SIG-M5 treated with dmso at 0.1 percent for 504 hours (cell line): ENCODE data around the gene GRID2.
"Not testable (repeated sequence)": the region's sequence is repeated elsewhere in the genome, so short reads cannot be mapped to it uniquely, and the experiment has no call there.

Source experiments
- DNase-seq: peaks from one replicate; lab custom pipeline; 2025; ENCODE audit not compliant: unreplicated experiment; lab: John Stamatoyannopoulos, UW

Gene GRID2

DNA sequence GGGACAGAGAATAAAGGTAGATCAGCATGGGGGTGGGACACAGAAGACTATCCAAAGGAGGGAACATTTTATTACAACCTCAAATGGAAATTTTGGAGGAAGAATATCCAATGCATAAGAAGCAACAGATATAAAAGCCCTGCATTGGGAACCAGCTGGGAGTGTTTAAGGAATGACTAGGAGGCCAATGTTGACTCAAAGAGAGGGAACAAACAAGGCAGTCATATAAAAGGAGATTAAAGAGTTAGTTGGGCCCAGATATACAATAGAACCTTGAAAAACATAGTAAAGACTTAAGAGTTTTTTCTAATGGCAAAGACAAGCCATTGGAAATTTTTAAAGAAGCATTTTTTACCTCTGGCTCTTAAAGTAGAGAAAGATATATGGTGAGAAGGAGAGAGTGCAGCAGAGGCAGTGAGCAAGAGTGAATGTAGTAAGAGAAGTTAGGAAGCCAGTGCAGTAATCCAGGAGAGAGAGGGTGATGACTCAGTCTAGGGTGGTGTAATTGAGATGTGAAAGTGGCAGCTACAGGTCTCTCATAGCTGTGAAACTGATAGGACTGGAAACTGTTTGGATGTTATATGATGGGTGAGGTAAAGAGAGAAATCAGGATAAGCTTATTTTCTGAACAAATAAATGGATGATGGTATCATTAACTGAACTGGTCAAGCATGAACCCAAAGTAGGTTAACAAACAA lies 1342.6 kb downstream of the GRID2 start:
- no peak for DNase-seq

DNA sequence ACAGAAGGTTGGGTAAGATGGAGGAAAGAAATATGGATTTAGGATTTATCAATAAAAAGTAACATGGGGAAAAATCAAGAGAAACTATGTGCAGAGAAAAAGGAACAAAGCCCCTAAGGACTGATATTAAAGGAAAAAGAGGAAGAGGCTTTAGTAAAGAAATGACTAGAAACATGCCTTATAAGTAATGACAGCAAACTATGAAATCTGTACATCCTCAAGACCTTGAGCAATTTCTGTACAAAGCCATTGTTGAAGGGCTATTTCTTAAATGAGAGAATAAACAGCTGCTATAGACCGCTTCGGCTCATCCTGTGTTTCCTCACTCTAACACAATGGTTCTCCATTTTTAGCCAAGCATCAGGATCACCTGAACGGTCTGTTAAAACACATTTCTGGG lies 1344.5 kb downstream of the GRID2 start:
- DNase-seq, result peak; percentile 12

- DNase-seq, result no peak
Observed at GRCh38 chr4:93649828-93650227, 1346.1 kb downstream of the GRID2 start.

DNA sequence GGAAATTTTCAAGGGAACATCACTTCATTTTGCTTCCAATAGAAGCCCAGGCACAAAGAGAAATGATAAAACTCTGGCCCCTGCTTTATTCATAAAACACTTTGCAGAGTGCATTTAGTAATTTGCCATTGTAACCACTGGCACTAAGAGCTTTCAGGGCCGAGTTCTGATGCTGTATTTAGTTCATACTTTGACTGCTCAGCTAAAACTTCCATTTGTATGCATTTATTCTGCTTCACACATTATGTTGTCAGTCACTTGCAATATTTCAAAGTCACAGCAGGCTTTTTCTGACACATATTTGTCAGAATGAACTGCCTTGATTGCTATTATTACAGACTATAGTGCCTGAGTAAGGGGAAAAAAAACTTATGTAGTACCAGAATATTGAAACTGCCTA lies 1350.4 kb downstream of the GRID2 start:
- DNase-seq, result no peak

GRCh38 chr4:93657527-93657926 lies 1353.8 kb downstream of the GRID2 start:
- no peak for DNase-seq

DNA sequence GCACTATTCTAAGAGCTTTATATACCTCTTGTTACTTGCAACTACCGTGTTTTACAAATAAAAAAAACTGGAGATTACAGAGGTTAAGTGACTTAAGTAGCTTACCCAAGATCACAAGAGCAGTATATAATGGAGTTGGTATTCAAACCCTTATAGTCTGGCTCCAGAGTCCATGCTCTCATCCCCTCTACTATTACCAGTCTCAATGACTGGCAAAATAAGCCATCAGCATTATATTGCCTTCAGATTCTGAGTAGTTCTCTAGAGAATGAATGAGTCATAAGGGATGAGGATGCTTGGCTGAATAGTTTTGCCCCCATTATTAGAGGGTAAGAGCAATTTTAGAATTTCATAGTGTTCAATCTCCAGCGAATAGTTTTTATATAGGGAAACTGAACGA lies 1354.7 kb downstream of the GRID2 start:
- DNase-seq, result no peak

DNA sequence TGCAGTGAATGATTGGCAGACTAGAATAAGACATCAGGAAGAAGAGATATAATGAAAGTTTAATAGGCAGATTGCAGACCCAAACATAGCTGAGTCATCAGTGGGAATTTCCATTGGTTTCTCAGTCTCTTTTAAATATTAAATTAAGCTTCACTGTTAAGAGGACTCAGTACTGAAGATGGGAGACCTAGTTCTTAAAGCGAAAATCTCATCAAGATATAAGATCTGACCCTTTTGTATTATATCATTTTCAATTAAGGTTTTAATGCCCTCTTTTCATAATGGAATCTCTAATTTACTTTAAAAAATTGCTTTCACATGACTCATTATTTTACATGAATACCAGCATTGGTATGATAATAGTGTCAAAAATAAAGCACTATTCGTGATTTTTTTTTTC lies 1355.9 kb downstream of the GRID2 start:
- DNase-seq, result no peak

DNA sequence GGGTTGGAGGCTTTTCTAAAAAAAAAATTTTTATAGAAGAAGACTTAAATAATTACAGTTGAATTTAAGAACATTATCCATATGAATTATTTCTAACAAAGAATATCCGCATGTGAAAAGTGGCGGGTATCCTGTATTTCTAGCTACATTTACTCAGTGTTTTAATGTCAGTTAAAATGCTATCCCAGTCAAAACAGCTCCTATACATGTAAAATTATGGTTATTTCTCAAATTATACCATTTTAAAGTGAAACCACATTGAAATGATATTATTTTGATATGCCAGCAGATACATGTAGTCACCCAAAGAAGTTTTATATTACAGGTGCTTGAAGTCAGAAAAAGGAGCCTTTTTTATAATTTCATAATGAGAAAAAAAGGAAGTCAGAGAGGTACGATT lies 1356.3 kb downstream of the GRID2 start:
- DNase-seq, result no peak

DNA sequence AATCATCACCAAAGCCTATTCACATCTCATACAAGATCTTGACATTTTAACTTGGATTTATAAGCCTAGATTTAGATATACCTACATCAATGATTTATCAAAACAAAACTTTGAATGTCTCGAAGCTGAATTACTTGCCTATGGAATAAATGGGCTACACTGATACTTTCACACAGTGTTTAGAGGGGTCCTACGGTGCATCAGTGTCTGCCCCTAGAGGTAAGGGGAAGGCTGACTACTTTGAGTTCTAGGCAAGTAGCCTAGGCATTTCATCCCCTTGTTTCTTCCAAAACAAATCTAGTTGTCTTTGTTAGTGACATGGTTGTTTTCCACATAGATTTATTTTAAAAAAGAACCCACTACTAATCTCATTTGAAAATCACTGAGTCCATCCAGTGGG lies 1366.7 kb downstream of the GRID2 start:
- DNase-seq, result no peak

GRCh38 chr4:93671093-93671492 lies 1367.3 kb downstream of the GRID2 start:
- DNase-seq, result no peak

GRCh38 chr4:93676937-93677336 lies 1373.2 kb downstream of the GRID2 start:
- DNase-seq, result not testable (repeated sequence)

DNA sequence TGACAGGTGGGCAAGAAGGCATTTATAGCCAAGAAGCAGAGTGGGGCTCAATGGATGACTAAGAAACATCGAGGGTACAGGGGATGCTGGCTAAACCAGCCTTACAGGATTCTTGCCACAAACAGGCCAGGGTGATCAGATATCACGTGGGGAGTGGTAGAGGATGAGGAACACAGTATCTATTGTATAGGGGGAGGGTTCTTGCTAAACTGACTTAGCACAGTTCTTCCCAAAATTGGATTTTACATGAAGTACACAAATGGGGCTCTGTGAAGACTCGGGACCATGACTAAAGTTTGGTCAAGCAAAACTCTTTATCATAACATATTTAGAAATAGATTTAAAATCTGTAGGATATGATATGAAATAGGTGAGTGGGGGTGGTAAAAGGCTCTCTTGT lies 1380.8 kb downstream of the GRID2 start:
- DNase-seq, result no peak

GRCh38 chr4:93687304-93687703 lies 1383.5 kb downstream of the GRID2 start:
- no peak for DNase-seq

- DNase-seq, result no peak
Observed at GRCh38 chr4:93688978-93689377, 1385.2 kb downstream of the GRID2 start.

GRCh38 chr4:93693141-93693540 lies 1389.4 kb downstream of the GRID2 start:
- no peak for DNase-seq

- DNase-seq, result no peak
Observed at GRCh38 chr4:93698686-93699085, 1394.9 kb downstream of the GRID2 start.

DNA sequence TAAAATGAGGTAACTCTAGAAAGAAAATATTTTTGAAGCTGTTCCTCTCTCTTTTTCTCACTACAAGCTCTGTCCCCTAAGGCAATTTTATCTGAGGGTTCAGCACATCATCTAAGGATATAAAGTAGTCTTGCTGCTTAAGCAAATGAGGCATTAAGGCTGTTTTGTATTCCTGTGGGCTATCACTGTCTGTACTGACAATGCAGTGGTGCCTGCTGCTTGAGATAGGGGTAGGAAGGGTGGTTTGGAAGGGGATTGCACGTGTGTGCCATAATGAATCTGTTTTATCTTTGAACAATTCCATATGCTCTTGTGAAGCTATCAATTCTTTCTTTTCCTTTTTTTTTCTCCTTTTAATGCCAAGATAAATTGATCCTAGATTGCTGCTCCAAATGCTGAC lies 1396.8 kb downstream of the GRID2 start:
- DNase-seq, result no peak

- DNase-seq, result no peak
Observed at GRCh38 chr4:93710101-93710846, 1406.5 kb downstream of the GRID2 start.

DNA sequence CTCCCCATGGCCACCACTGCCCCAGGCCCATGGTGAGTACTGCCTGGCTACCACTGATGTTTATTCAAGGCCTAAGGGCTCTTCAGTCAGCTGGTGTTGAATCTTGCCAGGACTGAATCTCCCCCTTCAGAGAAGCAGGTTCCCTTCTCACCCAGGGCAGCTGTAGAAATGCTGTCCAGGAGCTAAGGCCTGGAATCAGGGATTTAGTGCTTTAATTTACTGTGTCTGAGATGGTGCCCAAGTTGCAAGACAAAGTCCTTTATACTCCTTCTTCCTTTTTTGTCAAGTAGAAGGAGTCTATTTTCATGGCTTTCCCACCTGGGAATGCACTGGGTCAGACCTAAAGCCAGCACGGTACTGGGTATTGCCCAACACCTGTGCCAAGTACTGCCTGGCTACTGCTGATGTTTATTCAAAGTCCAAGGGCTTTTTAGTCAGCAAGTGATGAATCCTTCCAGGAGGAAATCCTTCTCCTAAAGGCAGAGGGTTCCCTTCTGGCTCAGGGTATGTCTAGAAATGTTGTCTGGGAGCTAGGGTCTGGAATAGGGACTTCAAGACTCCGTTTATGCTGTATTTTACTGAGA lies 1407.2 kb downstream of the GRID2 start:
- no peak for DNase-seq

- no peak for DNase-seq
Observed at GRCh38 chr4:93718233-93718632, 1414.5 kb downstream of the GRID2 start.

- DNase-seq, result no peak
Observed at GRCh38 chr4:93719552-93719951, 1415.8 kb downstream of the GRID2 start.

GRCh38 chr4:93722446-93722845 lies 1418.7 kb downstream of the GRID2 start:
- no peak for DNase-seq
